Hepatocyte (in vitro differentiated cells): Measurements from ENCODE around the gene PLXNB2.

Experiments
- CTCF ChIP-seq: fragments of 200-600 bp; sonication (generic); IDR thresholded peaks from 2 replicates; pipeline ENCODE4 v1.5.1; 2016; ENCODE audit warnings: antibody characterized with exemption, mild to moderate bottlenecking; ENCODE audit not compliant: poor library complexity
- EZH2 ChIP-seq: fragments of 200-600 bp; sonication (generic); IDR thresholded peaks from 2 replicates; pipeline ENCODE4 v1.6.1; 2016; ENCODE audit warnings: antibody characterized with exemption, mild to moderate bottlenecking, borderline replicate concordance

- TF ChIP-seq EZH2 (no peak), CTCF (no peak)
Observed at GRCh38 chr22:50264946-50265669, 42.3 kb downstream of the PLXNB2 start.
